Measurements from ENCODE around the gene CLEC19A.

Gene CLEC19A

DNA sequence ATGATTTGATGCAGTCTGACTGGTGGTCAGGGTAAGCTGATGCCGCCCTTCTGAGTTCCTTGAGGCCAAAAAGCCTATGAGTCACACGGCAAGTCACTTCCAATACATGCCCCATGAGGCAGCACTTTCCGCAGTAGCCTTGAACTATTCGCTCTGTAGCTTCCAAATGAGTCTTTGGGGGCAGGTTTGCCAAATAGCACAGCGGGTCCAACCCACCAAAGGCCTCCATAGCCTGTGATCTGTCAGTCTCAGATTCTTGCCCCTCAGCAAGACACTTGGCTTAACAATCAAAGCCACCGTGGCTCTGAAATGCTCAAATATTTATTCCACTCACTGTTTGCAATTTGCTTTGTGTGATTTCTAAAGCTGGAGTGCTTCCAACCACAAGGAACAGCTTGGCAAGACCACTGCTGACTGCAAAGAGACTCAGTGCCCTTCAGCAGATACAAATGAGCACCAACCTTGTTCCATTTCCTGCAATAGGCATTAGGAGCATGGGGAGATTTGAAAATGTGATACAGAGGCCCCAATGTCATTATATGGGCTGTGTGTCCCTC is 45.4 kb downstream of the CLEC19A start:
- DNase-seq, result no peak

DNA sequence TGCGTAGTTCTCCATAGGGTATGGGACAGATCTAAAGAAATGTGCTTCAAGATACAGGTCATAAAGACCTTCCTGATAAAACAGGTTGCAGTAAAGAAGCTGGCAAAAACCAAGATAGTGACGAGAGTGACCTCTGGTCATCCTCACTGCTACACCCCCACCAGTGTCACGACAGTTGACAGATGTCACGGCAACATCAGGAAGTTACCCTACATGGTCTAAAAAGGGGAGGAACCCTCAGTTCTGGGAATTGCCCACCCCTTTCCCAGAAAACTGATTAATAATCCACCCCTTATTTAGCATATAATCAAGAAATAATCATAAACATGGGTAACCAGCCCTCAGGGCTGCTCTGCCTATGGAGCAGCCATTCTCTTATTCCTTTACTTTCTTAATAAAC is 46.3 kb downstream of the CLEC19A start:
- DNase-seq, result no peak

DNA sequence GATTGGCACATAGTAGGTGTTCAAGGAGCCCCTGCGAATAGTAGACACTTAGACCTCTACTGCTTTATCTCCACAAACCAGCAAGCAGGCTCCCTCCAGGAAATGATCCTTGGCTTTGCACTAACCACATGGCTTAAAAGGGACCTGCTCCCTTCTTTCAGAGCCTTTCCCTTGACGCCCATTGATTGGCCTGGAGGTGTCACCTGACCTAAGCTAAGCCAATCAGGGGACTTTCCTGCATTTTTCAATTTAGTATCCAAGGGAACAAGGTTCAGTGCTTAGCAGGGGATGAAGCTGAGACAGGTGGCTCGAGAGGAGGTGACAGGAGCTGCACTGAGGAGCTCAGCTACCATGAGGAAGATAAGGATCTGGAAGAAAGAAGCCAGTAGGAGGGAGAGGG is 52.8 kb downstream of the CLEC19A start:
- no peak for DNase-seq

DNA sequence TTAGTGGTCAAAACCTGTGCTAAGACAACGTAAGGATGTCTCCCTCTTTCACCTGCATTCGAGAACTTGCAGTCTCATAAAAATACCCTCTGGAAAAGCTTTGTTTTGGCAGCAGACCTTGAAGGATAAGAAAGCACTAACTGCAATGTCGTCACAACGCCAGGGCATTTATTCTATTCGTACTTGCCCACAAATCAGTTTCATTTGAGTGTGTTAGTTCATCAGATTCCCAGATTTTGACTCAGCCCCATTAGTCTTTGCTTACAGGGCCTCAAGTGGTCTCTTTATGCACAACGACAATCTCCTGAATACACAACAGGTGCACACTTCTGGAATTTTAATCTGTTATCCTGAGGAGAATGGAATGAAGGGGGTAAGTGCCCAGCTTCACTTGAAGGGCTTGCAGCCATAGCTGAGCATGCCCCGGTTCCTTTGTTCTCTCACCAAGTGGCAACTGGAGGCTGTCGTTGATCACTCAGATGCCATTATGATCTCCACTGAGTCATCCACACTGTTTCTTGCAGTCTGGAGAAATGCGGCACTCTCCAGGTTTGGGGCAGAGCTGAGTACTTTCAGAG is 58.8 kb downstream of the CLEC19A start:
- no peak for DNase-seq

DNA sequence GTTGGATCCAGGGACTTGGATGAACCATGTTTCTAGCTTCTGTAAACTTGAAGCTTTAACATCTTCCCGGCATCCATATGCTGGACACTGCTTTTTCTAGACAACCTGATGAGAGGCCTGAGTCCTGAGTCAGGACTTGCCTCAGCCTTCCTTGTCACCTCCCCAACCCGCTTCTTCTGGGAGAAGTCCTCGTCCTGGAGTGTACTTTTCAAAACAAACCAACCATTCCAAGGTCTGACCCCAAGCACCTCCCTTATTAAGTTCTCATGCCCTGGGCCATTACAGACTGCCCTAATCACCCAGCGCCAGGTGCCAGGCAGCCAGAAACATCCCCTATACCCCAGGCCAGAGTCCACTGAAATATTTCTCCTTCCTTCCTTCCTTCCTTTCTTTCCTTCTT is 59.4 kb downstream of the CLEC19A start:
- no peak for DNase-seq

DNA sequence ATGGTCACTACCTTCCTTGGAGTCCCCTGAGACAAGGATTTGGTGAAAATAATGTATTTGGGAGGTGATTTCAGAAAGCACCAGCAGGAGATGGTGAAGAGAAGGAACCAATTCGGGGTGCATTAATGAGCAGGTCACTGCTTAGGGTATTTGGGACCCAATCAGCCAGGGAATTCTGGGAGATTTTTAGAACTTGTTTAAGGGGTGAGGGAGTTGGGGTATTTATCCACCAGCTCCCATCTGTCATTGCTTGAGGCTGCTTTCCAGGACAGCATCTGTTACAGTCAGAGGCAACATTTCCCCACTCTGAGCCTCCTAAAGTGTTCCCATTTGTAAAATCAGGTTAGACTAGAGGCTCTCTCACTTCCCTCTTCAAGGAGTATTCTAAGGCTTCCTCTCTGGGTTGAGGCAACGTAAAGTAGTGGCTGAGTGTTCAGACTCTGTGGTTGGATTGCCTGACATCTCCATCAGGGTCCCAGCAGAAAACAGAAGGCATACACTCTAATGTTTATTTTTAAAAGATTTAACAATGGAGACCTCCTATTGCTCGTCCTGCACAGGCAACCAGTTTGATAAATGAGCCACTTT is 60.9 kb downstream of the CLEC19A start:
- DNase-seq, result no peak

DNA sequence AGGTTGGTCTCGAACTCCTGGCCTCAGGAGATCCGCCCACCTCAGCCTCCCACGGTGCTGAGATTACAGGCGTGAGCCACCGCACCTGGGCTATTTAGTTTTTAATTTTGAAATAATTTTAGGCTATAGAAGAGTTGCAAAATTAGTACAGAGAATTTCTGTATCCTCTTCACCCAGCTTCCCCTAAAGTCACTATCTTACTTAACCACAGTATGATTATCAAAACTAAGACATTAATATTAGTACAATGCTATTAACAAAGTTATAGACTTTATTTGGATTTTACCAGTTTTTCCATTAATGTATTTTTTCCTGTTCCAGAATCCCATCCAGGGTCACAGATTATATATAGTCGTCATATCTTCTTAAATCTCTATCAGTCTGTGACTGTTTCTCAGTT is 62.6 kb downstream of the CLEC19A start:
- no peak for DNase-seq

DNA sequence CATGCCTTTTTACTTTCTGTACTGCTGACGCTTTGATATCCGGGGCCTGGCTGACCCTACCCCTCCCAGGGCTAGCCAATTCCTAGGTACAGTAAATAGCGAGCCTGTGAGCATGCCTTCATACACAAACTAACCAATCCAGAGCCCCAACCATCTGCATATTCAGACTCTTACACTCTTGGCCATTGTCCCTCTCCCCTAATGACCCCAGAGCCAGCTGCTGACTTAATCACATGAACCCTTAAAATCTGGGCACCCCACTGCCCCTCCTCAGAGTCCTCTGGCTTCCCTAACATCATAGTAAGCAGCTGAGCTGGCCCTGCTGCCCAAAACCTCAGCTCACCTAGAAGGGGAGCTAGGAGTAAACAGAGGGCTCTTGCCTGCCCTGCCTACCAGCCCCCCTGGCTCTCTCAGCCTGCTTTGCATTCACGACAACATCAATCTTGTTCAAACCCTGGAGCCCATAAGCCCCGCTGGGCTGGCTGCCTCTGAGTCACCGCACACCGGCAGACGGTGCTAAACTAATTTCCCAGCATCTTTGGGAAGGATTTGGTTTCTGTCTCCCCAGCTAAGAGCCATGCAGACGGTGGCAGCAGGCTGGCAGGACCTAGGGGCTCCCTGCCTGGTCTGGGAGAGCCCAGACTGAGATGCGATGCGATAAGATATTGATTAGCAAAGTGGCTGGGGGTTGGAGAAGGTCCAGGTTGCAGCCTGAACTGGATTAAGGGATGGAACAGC is 63.2 kb downstream of the CLEC19A start:
- no peak for DNase-seq

DNA sequence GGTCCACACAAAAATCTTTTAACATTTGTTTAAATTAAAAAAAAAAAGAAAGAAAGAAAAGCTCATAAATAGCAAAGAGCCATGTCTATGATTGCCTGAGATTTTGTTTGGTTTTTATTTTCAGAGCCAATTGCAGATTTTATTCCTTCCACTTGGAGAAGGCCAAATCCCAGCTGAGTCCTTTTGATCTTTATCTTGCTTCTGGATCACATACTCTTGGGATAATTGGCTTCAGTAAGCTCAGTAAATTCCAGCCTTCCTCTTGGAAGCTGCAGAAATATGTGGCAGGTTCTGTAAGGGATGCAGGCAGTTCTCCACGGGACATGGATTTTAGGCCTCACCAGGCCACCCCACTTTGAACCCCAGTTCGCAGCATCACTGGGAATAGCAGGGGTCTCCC is 68.8 kb downstream of the CLEC19A start:
- no peak for DNase-seq

DNA sequence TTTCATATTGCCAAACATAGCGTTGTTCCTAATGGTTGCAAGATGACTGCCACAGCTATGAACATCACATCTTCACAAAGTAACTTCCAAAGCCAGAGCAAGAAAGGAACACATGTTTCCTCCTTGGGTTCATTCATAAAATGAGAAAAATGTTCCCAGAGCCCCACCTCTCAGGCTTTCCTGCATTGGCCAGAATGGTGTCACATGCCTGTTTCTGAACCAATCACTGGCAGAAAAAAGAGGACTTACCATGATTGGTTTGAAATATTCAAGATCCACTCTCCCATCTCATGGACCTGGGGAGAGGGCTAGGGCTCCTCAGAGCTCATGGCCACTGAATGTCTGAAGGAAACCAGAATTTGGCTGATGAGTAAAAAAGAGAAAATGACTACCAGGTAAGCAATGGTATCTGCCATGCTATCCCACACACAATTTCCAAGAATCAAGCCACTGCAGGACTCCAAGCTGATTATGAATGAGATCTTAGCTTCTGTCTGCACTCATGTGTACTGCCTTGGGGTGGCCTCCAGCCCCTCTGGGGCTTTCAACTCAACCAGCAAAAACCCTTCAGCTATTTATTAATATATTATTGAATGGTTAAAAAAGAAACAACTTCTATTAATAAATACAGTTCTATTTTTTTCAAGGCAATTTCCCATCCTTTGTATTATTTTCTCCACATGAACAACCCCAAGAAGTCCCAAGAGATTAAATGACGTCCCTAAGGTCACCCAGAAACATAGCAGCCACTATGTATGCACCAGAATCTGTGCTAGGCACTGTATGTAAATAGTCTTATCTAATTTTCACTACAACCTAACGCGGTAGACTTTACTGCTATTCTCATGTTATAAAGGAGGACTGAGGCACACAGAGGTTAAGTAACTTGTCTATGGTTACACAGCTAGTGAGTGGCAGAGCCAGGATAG is 70.8 kb downstream of the CLEC19A start:
- no peak for DNase-seq

DNA sequence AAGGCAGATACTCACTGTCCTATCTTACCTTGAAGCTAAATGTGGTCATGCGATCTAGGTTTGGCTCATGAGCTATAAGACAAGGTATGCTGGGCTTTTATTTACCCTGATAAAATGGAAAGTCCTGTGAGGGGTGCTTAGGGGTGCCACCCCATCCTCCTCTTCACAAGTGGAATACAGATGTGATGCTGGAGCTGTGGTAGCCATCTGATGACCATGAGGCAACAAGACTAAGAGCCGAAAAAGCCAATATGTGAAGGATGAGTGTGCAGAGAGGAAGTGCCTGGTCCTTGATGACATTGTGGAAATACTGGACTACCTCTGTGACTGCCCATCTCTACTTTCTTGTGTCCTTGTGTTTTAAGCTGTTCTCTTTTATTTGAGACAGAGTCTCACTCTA is 74.0 kb downstream of the CLEC19A start:
- no peak for DNase-seq

Measured in fibroblast of skin of right quadriceps (primary cell).